Cardiac fibroblast (primary cell): ENCODE data around the gene CARD11.

Experiments
- DNase-seq, 2 donors: peaks; one replicate each; pipeline versions ENCODE4 v3.0.0 to v3.0.0-alpha.2; 2010; ENCODE audit warnings: low read depth in 2 of 2
- H3K4me3 ChIP-seq, 2 donors: replicated peaks in 1 of 2; 1 replicate in 1 of 2; 2 replicates in 1 of 2; pipeline ENCODE4 v1.5.1; 2011; ENCODE audit warnings: low read depth in 2 of 2, low read length in 2 of 2, mild to moderate bottlenecking in 2 of 2, moderate library complexity in 1 of 2
- TF ChIP-seq, protein P1 (sequence below): IDR thresholded peaks from one replicate; pipeline ENCODE4 v1.5.1; 2011; ENCODE audit warnings: low read depth, mild to moderate bottlenecking, low read length, inconsistent platforms

The CARD11 gene

DNA sequence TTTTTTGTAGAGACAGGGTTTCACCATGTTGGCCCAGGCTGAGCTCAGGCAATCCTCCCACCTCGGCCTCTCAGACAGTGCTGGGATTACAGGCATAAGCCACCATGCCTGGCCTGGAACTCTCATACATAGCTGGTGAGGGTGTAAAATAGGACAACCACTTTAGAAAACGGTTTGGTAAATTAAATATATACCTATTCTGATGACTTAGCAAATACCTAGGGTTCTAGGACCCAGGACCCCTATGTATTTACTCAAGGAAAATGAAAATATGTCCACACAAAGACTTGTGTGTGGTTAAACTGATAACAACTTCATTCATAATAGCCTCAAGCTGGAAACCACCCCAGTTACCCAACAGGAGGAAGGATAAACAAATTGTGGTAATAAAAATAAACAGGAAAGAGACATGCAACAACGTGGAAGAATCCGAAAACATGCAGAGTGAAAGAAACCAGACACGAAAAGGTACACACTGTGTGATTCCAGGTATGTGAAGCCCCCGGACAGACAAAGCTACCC lies 52.7 kb downstream of the CARD11 start:
- H3K4me3 ChIP-seq = no peak overlapping the region
- no peak for DNase-seq
- TF ChIP-seq, protein P1, sequence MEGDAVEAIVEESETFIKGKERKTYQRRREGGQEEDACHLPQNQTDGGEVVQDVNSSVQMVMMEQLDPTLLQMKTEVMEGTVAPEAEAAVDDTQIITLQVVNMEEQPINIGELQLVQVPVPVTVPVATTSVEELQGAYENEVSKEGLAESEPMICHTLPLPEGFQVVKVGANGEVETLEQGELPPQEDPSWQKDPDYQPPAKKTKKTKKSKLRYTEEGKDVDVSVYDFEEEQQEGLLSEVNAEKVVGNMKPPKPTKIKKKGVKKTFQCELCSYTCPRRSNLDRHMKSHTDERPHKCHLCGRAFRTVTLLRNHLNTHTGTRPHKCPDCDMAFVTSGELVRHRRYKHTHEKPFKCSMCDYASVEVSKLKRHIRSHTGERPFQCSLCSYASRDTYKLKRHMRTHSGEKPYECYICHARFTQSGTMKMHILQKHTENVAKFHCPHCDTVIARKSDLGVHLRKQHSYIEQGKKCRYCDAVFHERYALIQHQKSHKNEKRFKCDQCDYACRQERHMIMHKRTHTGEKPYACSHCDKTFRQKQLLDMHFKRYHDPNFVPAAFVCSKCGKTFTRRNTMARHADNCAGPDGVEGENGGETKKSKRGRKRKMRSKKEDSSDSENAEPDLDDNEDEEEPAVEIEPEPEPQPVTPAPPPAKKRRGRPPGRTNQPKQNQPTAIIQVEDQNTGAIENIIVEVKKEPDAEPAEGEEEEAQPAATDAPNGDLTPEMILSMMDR = no peak

DNA sequence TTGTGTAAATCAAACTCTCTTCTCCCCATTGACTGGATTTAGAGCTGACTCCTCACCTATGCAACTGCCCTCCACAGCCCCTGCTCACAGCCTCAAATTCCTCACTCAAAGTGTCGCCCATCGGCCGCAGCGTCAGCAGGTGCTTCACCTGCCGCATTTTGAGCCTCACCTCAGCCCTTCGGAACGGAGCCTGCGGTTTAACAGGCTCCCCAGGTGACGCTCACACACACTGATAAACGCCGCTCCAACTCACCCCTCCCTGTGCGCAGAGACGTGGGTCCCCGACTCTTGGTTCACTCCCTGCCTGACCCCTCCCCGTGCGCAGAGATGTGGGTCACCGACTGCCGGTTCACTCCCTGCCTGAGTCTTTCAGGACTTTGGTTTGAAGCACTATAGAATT lies 57.1 kb downstream of the CARD11 start:
- H3K4me3 ChIP-seq = no peak overlapping the region
- TF ChIP-seq, protein P1 = no peak
- DNase-seq = no peak

- TF ChIP-seq, protein P1 = no peak
- no peak for DNase-seq
- no peak overlapping the region for H3K4me3 ChIP-seq
Measured at GRCh38 chr7:2985866-2986265, 57.8 kb downstream of the CARD11 start.

GRCh38 chr7:2984091-2984490 lies 59.6 kb downstream of the CARD11 start:
- no peak for DNase-seq
- H3K4me3 ChIP-seq = no peak overlapping the region
- TF ChIP-seq, protein P1 = no peak

- DNase-seq = no peak
- TF ChIP-seq, protein P1 = no peak
- H3K4me3 ChIP-seq = no peak overlapping the region
Measured at GRCh38 chr7:2983586-2983985, 60.1 kb downstream of the CARD11 start.

- no peak overlapping the region for H3K4me3 ChIP-seq
- no peak for DNase-seq
- TF ChIP-seq, protein P1 = no peak
Measured at GRCh38 chr7:2982831-2983230, 60.8 kb downstream of the CARD11 start.

- no peak overlapping the region for H3K4me3 ChIP-seq
- TF ChIP-seq, protein P1 = no peak
- no peak for DNase-seq
Measured at GRCh38 chr7:2982401-2982800, 61.3 kb downstream of the CARD11 start.
